OCI-LY3 (cell line): ENCODE measurements around the gene DNPEP.

Experiments
- H2AFZ ChIP-seq: fragments of 200-600, 300-600 bp; shearing (Covaris generic); 2 replicates; pipeline ENCODE4 v1.6.0; 2014; ENCODE audit warnings: antibody characterized with exemption, low read depth, low read length
- H3K27ac ChIP-seq: fragments of 200-600, 300-600 bp; sonication (generic); 2 replicates; pipeline ENCODE4 v1.5.1; 2014; ENCODE audit warnings: mild to moderate bottlenecking, low read length, moderate library complexity, mixed read lengths
- H3K27me3 ChIP-seq: fragments of 200-600, 300-600 bp; sonication (generic); 2 replicates; pipeline ENCODE4 v1.6.1; 2014; ENCODE audit warnings: low read depth, low read length, mixed read lengths
- H3K36me3 ChIP-seq: fragments of 200-600, 300-600 bp; sonication (generic); replicated peaks from 2 replicates; pipeline ENCODE3; 2014; ENCODE audit warnings: low read depth, low read length, mixed read lengths
- H3K4me1 ChIP-seq: fragments of 300-600, 200-600 bp; sonication (generic); 2 replicates; pipeline ENCODE4 v1.6.1; 2014; ENCODE audit warnings: low read length, mixed read lengths
- H3K4me2 ChIP-seq: fragments of 200-600, 300-600 bp; sonication (generic); 2 replicates; pipeline ENCODE4 v1.6.1; 2014; ENCODE audit warnings: low read length, mixed read lengths
- H3K4me3 ChIP-seq: fragments of 300-600, 200-600 bp; sonication (generic); 2 replicates; pipeline ENCODE4 v1.5.1; 2014; ENCODE audit warnings: antibody characterized with exemption, mild to moderate bottlenecking, low read length, moderate library complexity
- H3K79me2 ChIP-seq: fragments of 300-600, 200-600 bp; shearing (Covaris generic); 2 replicates; pipeline ENCODE4 v1.6.1; 2014; ENCODE audit warnings: mild to moderate bottlenecking, low read length, mixed read lengths
- H3K9ac ChIP-seq: fragments of 300-600, 200-600 bp; shearing (Covaris generic); 2 replicates; pipeline ENCODE4 v1.6.0; 2014; ENCODE audit warnings: mild to moderate bottlenecking, low read length, moderate library complexity
- H3K9me3 ChIP-seq: fragments of 200-600, 300-600 bp; shearing (Covaris generic); 2 replicates; pipeline ENCODE4 v1.6.1; 2014; ENCODE audit warnings: low read length, mixed read lengths; ENCODE audit not compliant: insufficient read depth
- H4K20me1 ChIP-seq: fragments of 200-600, 300-600 bp; sonication (generic); 2 replicates; pipeline ENCODE4 v1.6.1; 2016; ENCODE audit warnings: low read length, mixed read lengths; ENCODE audit not compliant: insufficient read depth
- CTCF ChIP-seq: fragments of 200-600, 300-600 bp; sonication (generic); IDR thresholded peaks from 2 replicates; pipeline ENCODE4 v1.5.1; 2014; ENCODE audit warnings: antibody characterized with exemption, low read length, low read depth
- EZH2phosphoT487 ChIP-seq: fragments of 200-600 bp; shearing (Covaris generic); IDR thresholded peaks from 2 replicates; pipeline ENCODE4 v1.6.1; 2018; ENCODE audit warnings: antibody characterized with exemption, mixed run types, low read depth

Gene DNPEP

GRCh38 chr2:219426068-219426443, 38.3 kb upstream of the DNPEP start:
- no peaks in the 10 kb centered on the region for H3K36me3 ChIP-seq

GRCh38 chr2:219425238-219426067, 37.7 kb upstream of the DNPEP start:
- no peak overlapping the region for H3K4me3 ChIP-seq
- no peaks in the 10 kb centered on the region for H3K79me2 ChIP-seq

More at GRCh38 chr2:219426068-219426443, 38.3 kb upstream of the DNPEP start:
- TF ChIP-seq CTCF (no peak), EZH2phosphoT487 (no peak)
- H3K27ac ChIP-seq, result no peak overlapping the region
- H3K9me3 ChIP-seq, result no peaks in the 10 kb centered on the region
- H3K79me2 ChIP-seq, result no peaks in the 10 kb centered on the region
- H2AFZ ChIP-seq, result no peak overlapping the region
- H4K20me1 ChIP-seq, result no peaks in the 10 kb centered on the region
- H3K4me1 ChIP-seq, result no peaks in the 10 kb centered on the region
- no peak overlapping the region for H3K4me2 ChIP-seq
- H3K9ac ChIP-seq, result no peak overlapping the region
- H3K27me3 ChIP-seq, result no peaks in the 10 kb centered on the region
- no peak overlapping the region for H3K4me3 ChIP-seq

GRCh38 chr2:219423652-219424377, 36.1 kb upstream of the DNPEP start:
- Histone ChIP-seq H3K9me3 (no peaks in the 10 kb centered on the region), H3K9ac (no peak overlapping the region), H2AFZ (no peak overlapping the region)

More at GRCh38 chr2:219425238-219426067, 37.7 kb upstream of the DNPEP start:
- Histone ChIP-seq H2AFZ (no peak overlapping the region), H3K9me3 (no peaks in the 10 kb centered on the region), H3K4me1 (no peaks in the 10 kb centered on the region), H4K20me1 (no peaks in the 10 kb centered on the region), H3K4me2 (no peak overlapping the region), H3K9ac (no peak overlapping the region), H3K27me3 (no peaks in the 10 kb centered on the region), H3K27ac (no peak overlapping the region), H3K36me3 (no peaks in the 10 kb centered on the region)
- no peak for TF ChIP-seq EZH2phosphoT487
- TF ChIP-seq CTCF, result no peak

More at GRCh38 chr2:219423652-219424377, 36.1 kb upstream of the DNPEP start:
- Histone ChIP-seq H3K36me3 (no peaks in the 10 kb centered on the region), H4K20me1 (no peaks in the 10 kb centered on the region), H3K4me1 (no peaks in the 10 kb centered on the region), H3K79me2 (no peaks in the 10 kb centered on the region), H3K4me2 (no peak overlapping the region), H3K27me3 (no peaks in the 10 kb centered on the region), H3K27ac (no peak overlapping the region), H3K4me3 (no peak overlapping the region)
- no peak for TF ChIP-seq CTCF
- TF ChIP-seq EZH2phosphoT487, result no peak
